Aorta (tissue), 5 donors: ENCODE data around the gene TSHZ2. TPM values are rescaled to one million over a fixed set of nuclear protein-coding genes. Genes with fewer than 3 reads are reported as not detected.
"Not testable (repeated sequence)": the region's sequence is repeated elsewhere in the genome, so short reads cannot be mapped to it uniquely, and the experiment has no call there.

Source experiments
- ATAC-seq: fragments of 200-7000 bp; cut with Tn5 transposase; one replicate; pipeline ENCODE4 v1.9.1; 2022; ENCODE audit warnings: moderate library complexity; ENCODE audit not compliant: low FRiP score
- DNase-seq, 2 donors: peaks; one replicate each; pipeline ENCODE4 v3.0.0-alpha.2; 2020
- H3K27ac ChIP-seq, 2 donors: one replicate each; pipeline ENCODE4 v1.5.1; 2013; ENCODE audit warnings: low read length in 2 of 2, mild to moderate bottlenecking in 2 of 2, moderate library complexity in 2 of 2, control low read depth in 1 of 2, inconsistent platforms in 1 of 2, low read depth in 1 of 2
- H3K27me3 ChIP-seq, 2 donors: one replicate each; pipeline ENCODE4 v1.6.1; 2013; ENCODE audit warnings: control low read depth in 1 of 2, low read length in 1 of 2, mild to moderate bottlenecking in 1 of 2, moderate library complexity in 1 of 2; ENCODE audit not compliant: insufficient read depth in 2 of 2, control insufficient read depth in 1 of 2
- H3K36me3 ChIP-seq, 2 donors: one replicate each; pipeline ENCODE4 v1.6.1; 2013; ENCODE audit warnings: control low read depth in 1 of 2, low read length in 1 of 2, mild to moderate bottlenecking in 1 of 2; ENCODE audit not compliant: insufficient read depth in 2 of 2, control insufficient read depth in 1 of 2
- H3K4me1 ChIP-seq, 2 donors: one replicate each; pipeline ENCODE4 v1.6.1; 2013; ENCODE audit warnings: low read length in 2 of 2, control low read depth in 1 of 2, mild to moderate bottlenecking in 1 of 2, moderate library complexity in 1 of 2; ENCODE audit not compliant: insufficient read depth in 2 of 2, control insufficient read depth in 1 of 2
- H3K4me3 ChIP-seq, 2 donors: one replicate each; pipeline ENCODE4 v1.5.1; 2013; ENCODE audit warnings: low read length in 2 of 2, control low read depth in 1 of 2, mild to moderate bottlenecking in 1 of 2
- H3K9me3 ChIP-seq: one replicate; pipeline ENCODE4 v1.6.1; 2013; ENCODE audit warnings: mild to moderate bottlenecking, low read length; ENCODE audit not compliant: control insufficient read depth
- WGBS, 2 donors: extraction: QIAGEN DNeasy Blood & Tissue Kit; methylation state at CpG; one replicate each; pipeline ENCODE4 v1.1.7; 2013; 5-methylcytosine and 5-hydroxymethylcytosine counted together
- intact Hi-C, 2 donors: fragments of 100-400 bp; cut with DNase I; formaldehyde crosslinking; loops; one replicate each; pipeline versions ENCODE4 v1.14.2 to v1.15.0; 2022
- polyA plus RNA-seq, 2 donors: library from polyadenylated mRNA; stranded (reverse); fragments of 200-250 nt; gene quantifications; one replicate each; pipeline ENCODE4 v1.2.3, GENCODE V29; 2013
- total RNA-seq, 2 donors: library from RNA; stranded (reverse); fragmentation: NEBNext Ultra II Directional; extraction: Animal tissue kit (Norgen Biotek cat#: 25700); gene quantifications; one replicate each; pipeline ENCODE4 v1.2.1, GENCODE V29; 2021
- donor health status: healthy with polysubstance abuse.
- donor health status: Bipolar disorder and iron deficiency.
- donor health status: DM: no; HTN: no; CAD: no.
- donor health status: DM: no; HTN: no; CAD: no.
- donor health status: DM: yes; HTN: yes; CAD: no.

TSHZ2 gene
- total and polyA plus RNA-seq, 4 donors: 0.08 to 95.4 (median 13.3) TPM

DNA sequence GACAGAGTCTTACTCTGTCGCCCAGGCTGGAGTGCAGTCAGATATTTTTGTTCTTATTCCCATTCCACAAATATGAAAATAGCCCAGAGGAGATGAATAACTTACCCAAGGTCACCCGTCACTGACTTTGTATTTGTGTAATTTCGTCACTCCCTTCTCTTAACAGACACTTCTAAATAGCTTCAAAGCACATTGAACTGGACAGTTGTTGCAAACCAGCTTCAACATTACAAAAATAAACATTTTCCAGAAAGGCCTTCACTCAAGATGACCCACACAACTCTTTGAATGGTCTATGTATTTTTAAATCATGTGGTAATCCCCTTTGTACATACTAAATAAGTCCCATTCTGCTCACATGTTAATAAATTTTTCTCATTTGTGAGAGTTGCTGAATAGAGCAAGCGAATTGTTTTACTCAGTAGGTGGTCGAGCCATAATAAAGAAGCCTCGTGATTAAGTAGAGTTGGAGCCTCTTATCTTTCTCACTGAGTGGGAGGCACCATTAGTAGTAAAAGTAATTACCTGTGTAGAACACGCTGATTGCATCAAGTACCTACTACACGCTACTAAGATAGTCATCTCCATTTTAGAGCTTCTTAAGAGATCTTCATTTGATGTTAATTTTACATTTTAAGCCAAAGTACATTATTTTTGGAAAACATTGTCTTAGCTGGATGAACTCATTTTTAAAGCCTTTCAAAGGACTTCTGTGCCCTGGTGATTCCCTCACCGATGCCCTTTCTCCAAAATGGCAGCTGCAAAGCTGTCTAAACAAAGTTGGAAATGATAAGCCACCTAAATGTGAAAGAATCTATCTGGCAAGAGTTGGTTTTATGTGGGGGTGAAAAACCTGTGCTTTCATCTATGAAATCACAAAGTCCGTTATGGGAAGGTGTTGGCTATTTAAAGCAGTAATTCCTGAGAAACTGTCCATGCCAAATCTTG, 110.0 kb downstream of the TSHZ2 start:
- H3K36me3 ChIP-seq: no peaks in the 10 kb centered on the region
- DNase-seq: no peak
- no peak for ATAC-seq
- H3K27me3 ChIP-seq: no peaks in the 10 kb centered on the region
- no peaks in the 10 kb centered on the region for H3K4me1 ChIP-seq
- intact Hi-C loops: no loop called here
- H3K9me3 ChIP-seq: no peaks in the 10 kb centered on the region
- 62 to 66% methylated on average over 10 of the region's 10 CpGs for WGBS, 2 donors
- no peak overlapping the region for H3K4me3 ChIP-seq
- H3K27ac ChIP-seq: no peak overlapping the region

DNA sequence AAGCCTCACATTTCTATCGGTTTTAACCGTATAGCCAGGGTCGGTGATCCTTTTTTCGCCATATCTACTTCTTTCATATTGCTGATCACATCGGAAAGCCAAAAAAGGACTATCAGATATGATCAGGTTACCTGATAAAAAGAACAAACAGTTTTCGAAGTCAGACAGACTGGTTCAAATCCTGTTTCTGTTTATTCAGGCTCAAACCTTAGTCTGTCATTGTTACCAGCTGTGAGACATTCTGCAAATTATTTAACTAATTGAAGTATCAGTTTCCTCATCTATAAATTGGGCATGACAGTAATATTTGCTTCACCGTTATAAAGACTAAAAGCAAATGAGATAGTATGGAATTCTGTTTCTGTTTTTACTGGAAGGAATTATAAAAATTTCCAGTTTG, 111.3 kb downstream of the TSHZ2 start:
- Histone ChIP-seq H3K9me3 (no peaks in the 10 kb centered on the region), H3K4me1 (no peaks in the 10 kb centered on the region), H3K36me3 (no peaks in the 10 kb centered on the region), H3K27me3 (no peaks in the 10 kb centered on the region), H3K27ac (no peak overlapping the region), H3K4me3 (no peak overlapping the region)
- intact Hi-C loops: no loop called here
- DNase-seq: no peak
- ATAC-seq: no peak
- WGBS, 2 donors: 81 to 83% methylated on average over 7 of the region's 7 CpGs

GRCh38 chr20:53084408-53084997, 112.3 kb downstream of the TSHZ2 start:
- no peaks in the 10 kb centered on the region for H3K9me3 ChIP-seq
- no peak overlapping the region for H3K27ac ChIP-seq
- H3K36me3 ChIP-seq: no peaks in the 10 kb centered on the region
- no peaks in the 10 kb centered on the region for H3K4me1 ChIP-seq
- DNase-seq (no peak), ATAC-seq (no peak)
- no peak overlapping the region for H3K4me3 ChIP-seq
- intact Hi-C loops: no loop called here
- no peaks in the 10 kb centered on the region for H3K27me3 ChIP-seq

- 89 to 94% methylated on average over 5 of the region's 5 CpGs for WGBS, 2 donors
- H3K9me3 ChIP-seq: no peaks in the 10 kb centered on the region
- no peak overlapping the region for H3K27ac ChIP-seq
- H3K4me3 ChIP-seq: no peak overlapping the region
- no peaks in the 10 kb centered on the region for H3K4me1 ChIP-seq
- H3K36me3 ChIP-seq: no peaks in the 10 kb centered on the region
- ATAC-seq (no peak), DNase-seq (no peak)
- no peaks in the 10 kb centered on the region for H3K27me3 ChIP-seq
- intact Hi-C loops: no loop called here
These were observed 113.6 kb downstream of the TSHZ2 start for GRCh38 chr20:53085720-53086119.

DNA sequence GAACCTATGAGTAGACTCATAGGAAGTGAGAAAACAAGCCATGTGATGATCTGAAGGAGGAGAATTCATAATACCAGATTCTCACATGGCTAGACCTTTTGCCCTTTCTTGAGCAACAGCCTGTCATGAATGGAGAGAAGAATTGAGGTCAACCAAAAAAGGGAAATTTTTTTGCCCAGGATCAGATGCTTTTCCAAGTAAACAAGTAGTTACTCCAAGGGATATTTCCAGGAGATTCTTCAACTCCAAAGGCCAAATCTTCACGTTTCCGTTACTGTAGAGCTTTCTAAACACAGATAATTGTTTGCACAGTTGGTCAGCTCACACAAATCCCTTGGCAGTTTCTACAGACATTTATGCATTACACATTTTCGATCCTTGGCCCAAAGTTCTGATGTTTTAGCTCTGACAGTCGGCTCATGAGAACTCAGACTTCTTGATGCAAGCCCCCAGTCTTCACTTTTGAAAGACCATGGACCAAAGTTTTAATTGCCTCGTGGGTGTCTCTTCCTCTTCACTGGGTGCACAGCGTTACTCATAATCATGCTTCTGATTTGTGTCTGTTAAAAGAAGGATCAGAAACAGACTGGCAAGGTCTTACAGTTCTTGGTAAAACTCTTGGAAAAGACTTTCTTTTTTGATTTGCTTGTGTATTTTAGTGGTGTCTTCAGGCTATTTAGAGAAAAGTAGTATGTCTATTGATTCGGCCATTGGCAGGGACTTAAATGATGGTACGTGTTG, 115.0 kb downstream of the TSHZ2 start:
- H3K27me3 ChIP-seq: no peaks in the 10 kb centered on the region
- 66 to 67% methylated on average over 8 of the region's 8 CpGs for WGBS, 2 donors
- peak; percentile 63 for ATAC-seq
- H3K4me3 ChIP-seq: no peak overlapping the region
- H3K9me3 ChIP-seq: no peaks in the 10 kb centered on the region
- intact Hi-C loops: no loop called here
- DNase-seq: no peak
- no peaks in the 10 kb centered on the region for H3K36me3 ChIP-seq
- no peaks in the 10 kb centered on the region for H3K4me1 ChIP-seq
- no peak overlapping the region for H3K27ac ChIP-seq

DNA sequence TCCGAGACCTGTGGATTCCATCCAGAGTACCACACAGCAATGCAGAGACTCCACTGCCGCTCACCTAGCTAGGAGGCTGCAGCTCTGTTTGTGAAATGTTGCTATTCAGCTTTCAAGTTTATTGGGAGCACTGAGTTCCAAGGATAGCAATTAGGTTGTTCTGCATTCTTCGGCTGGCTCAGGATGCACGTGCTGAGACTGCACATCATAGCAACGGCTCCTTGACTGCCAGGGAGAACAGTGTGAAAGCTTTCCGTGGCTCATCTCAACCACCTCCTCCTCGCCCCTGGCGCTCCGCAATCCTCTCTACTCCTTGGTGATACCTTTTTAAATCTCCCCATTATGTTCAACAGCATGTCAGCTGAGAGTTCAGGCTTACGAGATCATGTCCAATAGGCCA, 116.6 kb downstream of the TSHZ2 start:
- DNase-seq (no peak), ATAC-seq (no peak)
- no peaks in the 10 kb centered on the region for H3K4me1 ChIP-seq
- no peak overlapping the region for H3K27ac ChIP-seq
- no peaks in the 10 kb centered on the region for H3K9me3 ChIP-seq
- intact Hi-C loops: no loop called here
- no peaks in the 10 kb centered on the region for H3K27me3 ChIP-seq
- no peaks in the 10 kb centered on the region for H3K36me3 ChIP-seq
- WGBS, 2 donors: 71 to 79% methylated on average over 10 of the region's 10 CpGs
- H3K4me3 ChIP-seq: no peak overlapping the region

DNA sequence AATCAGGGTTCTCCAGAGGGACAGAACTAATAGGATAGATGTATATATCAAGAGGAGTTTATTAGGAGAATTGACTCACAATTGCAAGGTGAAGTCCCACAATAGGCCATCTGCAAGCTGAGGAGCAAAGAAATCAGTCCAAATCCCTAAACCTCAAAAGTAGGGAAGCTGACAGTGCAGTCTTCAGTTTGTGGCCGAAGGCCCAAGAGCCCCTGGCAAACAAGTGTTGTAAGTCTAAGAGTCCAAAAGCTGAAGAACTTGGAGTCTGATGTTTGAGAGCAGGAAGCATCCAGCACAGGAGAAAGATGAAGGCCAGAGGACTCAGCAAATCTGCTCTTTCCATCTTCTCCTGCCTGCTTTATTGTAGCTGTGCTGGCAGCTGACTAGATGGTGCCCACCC, 117.7 kb downstream of the TSHZ2 start:
- DNase-seq: peak in 1 of 2 donors; percentile 54
- H3K36me3 ChIP-seq, H3K27ac ChIP-seq, H3K9me3 ChIP-seq, H3K4me1 ChIP-seq, H3K4me3 ChIP-seq, ATAC-seq, intact Hi-C loops, H3K27me3 ChIP-seq: not testable (repeated sequence)
- WGBS, 2 donors: 75 to 80% methylated on average over 1 of the region's 1 CpG

DNA sequence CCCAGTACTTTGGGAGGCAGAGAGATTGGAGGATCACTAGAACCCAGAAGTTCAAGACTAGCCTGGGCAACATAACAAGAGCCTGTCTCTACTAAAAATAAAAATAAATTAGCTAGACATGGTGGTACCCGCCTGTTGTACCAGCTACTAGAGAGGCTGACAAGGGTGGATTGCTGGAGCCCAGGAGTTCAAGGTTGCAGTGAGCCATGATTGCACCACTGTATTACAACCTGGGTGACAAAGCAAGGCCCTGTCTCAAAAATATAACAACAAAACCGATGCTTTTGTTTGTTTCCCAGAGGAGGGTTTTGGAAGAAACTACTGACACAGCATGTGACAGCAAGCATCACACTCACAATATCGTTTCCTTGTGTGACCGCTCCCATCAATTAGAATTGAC, 119.6 kb downstream of the TSHZ2 start:
- ATAC-seq: no peak
- Histone ChIP-seq H3K27me3 (peaks cover 0 to 2% of the 10 kb centered on the region in 2 donors), H3K4me3 (no peak overlapping the region), H3K27ac (no peak overlapping the region), H3K4me1 (no peaks in the 10 kb centered on the region), H3K9me3 (no peaks in the 10 kb centered on the region), H3K36me3 (no peaks in the 10 kb centered on the region)
- intact Hi-C loops: no loop called here
- 81 to 83% methylated on average over 4 of the region's 4 CpGs for whole genome bisulfite sequencing, 2 donors
- DNase-seq: no peak
